GM23338 (cell line): ENCODE measurements around the gene CAPNS1. TPM values are rescaled to one million over a fixed set of nuclear protein-coding genes. Genes with fewer than 3 reads are reported as not detected.

Source experiments
- ATAC-seq: fragments of 200-7000 bp; cut with Tn5 transposase; 3 replicates; pipeline ENCODE4 v1.9.1; 2020
- DNase-seq: peaks from one replicate; pipeline ENCODE4 v3.0.0-alpha.2; 2015; ENCODE audit warnings: low spot score
- H2AFZ ChIP-seq: fragments of 200-600 bp; sonication (generic); 2 replicates; pipeline ENCODE4 v1.8.0; 2016; ENCODE audit warnings: antibody characterized with exemption, mild to moderate bottlenecking, moderate library complexity
- H3F3A ChIP-seq: fragments of 200-600 bp; sonication (generic); replicated peaks from 2 replicates; pipeline ENCODE4 v1.8.0; 2017; ENCODE audit warnings: antibody characterized with exemption, mixed run types, low read depth
- H3K27ac ChIP-seq: fragments of 200-600 bp; sonication (generic); 2 replicates; pipeline ENCODE4 v1.6.1; 2016; ENCODE audit warnings: low read depth
- H3K27me3 ChIP-seq: fragments of 200-600 bp; sonication (generic); 2 replicates; pipeline ENCODE4 v1.8.0; 2016; ENCODE audit warnings: mild to moderate bottlenecking, mixed run types, moderate library complexity; ENCODE audit not compliant: insufficient read depth
- H3K36me3 ChIP-seq: fragments of 200-600 bp; sonication (generic); 2 replicates; pipeline ENCODE4 v1.8.0; 2016; ENCODE audit warnings: mild to moderate bottlenecking; ENCODE audit not compliant: insufficient read depth
- H3K4me1 ChIP-seq: fragments of 200-600 bp; sonication (generic); 2 replicates; pipeline ENCODE4 v1.8.0; 2016; ENCODE audit warnings: mild to moderate bottlenecking, moderate library complexity; ENCODE audit not compliant: insufficient read depth
- H3K4me2 ChIP-seq: fragments of 200-600 bp; sonication (generic); 2 replicates; pipeline ENCODE4 v1.7.1; 2017; ENCODE audit warnings: mixed run types
- H3K4me3 ChIP-seq: fragments of 200-600 bp; sonication (generic); 2 replicates; pipeline ENCODE4 v1.6.1; 2016; ENCODE audit warnings: mixed run types
- H3K79me2 ChIP-seq: fragments of 200-600 bp; sonication (generic); replicated peaks from 2 replicates; pipeline ENCODE4 v1.8.0; 2017; ENCODE audit warnings: mild to moderate bottlenecking; ENCODE audit not compliant: insufficient read depth
- H3K9me2 ChIP-seq: fragments of 200-600 bp; sonication (generic); 2 replicates; pipeline ENCODE4 v1.8.0; 2017; ENCODE audit not compliant: insufficient read depth
- H4K20me1 ChIP-seq: fragments of 200-600 bp; sonication (generic); replicated peaks from 2 replicates; pipeline ENCODE4 v1.8.0; 2017; ENCODE audit warnings: mild to moderate bottlenecking; ENCODE audit not compliant: insufficient read depth
- H3K27ac Mint-ChIP-seq: 2 replicates; pipeline ENCODE4 v1.8.0; 2020; ENCODE audit warnings: inconsistent platforms, mild to moderate bottlenecking, moderate library complexity, mixed read lengths
- H3K27me3 Mint-ChIP-seq: 3 replicates; pipeline ENCODE4 v1.8.0; 2022; ENCODE audit warnings: low read depth, mild to moderate bottlenecking, moderate library complexity, mixed read lengths, inconsistent platforms; ENCODE audit not compliant: insufficient read depth, poor library complexity
- H3K36me3 Mint-ChIP-seq: 3 replicates; pipeline ENCODE4 v1.8.0; 2021; ENCODE audit warnings: low read depth, mild to moderate bottlenecking, inconsistent platforms, moderate library complexity, mixed read lengths
- H3K4me1 Mint-ChIP-seq: 3 replicates; pipeline ENCODE4 v1.8.0; 2020; ENCODE audit warnings: mild to moderate bottlenecking, inconsistent platforms, mixed read lengths
- H3K4me3 Mint-ChIP-seq: 3 replicates; pipeline ENCODE4 v1.8.0; 2021; ENCODE audit warnings: moderate library complexity, mild to moderate bottlenecking, inconsistent platforms, mixed read lengths
- H3K9me3 Mint-ChIP-seq: 3 replicates; pipeline ENCODE4 v1.8.0; 2020; ENCODE audit warnings: moderate library complexity, mild to moderate bottlenecking, inconsistent platforms, mixed read lengths
- CREB1 ChIP-seq: fragments of 250-450 bp; sonication (Bioruptor Pico); IDR thresholded peaks from 2 replicates; pipeline ENCODE4 v1.5.0; 2020; ENCODE audit warnings: low read depth, mild to moderate bottlenecking, moderate library complexity
- CTCF ChIP-seq, 2 experiments: fragments of 200-600 bp in 1 of 2; sonication (generic) in 1 of 2; conservative IDR thresholded peaks; 2 replicates each; pipeline versions ENCODE4 v1.5.1 to v1.6.1; 2016 to 2017; ENCODE audit warnings: antibody characterized with exemption in 2 of 2, low read depth in 2 of 2, mild to moderate bottlenecking in 2 of 2, moderate library complexity in 1 of 2
- JUNB ChIP-seq: IDR thresholded peaks from one replicate; pipeline ENCODE4 v1.6.1; 2016; ENCODE audit warnings: antibody characterized with exemption; ENCODE audit not compliant: unreplicated experiment
- NANOG ChIP-seq: IDR thresholded peaks from 2 replicates; pipeline ENCODE4 v1.6.1; 2016; ENCODE audit warnings: antibody characterized with exemption, borderline replicate concordance
- POLR2AphosphoS5 ChIP-seq: IDR thresholded peaks from 2 replicates; pipeline ENCODE4 v1.6.1; 2016; ENCODE audit warnings: antibody characterized with exemption, low read depth
- ZNF462 ChIP-seq: fragments of 250-450 bp; sonication (Bioruptor Pico); IDR thresholded peaks from 2 replicates; pipeline ENCODE4 v1.5.0; 2020; ENCODE audit warnings: mild to moderate bottlenecking, moderate library complexity
- polyA plus RNA-seq: library from polyadenylated mRNA; unstranded; fragments of >200 nt; fragmentation: Nextera tagmentation; extraction: Ambion mirVana; gene quantifications from 2 replicates; pipeline ENCODE4 v1.2.1, GENCODE V29; 2016
- total RNA-seq: library from RNA; depleted of rRNA; stranded (reverse); fragments of >200 nt; shearing (Covaris generic); gene quantifications from 2 replicates; pipeline ENCODE4 v1.2.3, GENCODE V29; 2014

CAPNS1 gene
- total and polyA plus RNA-seq, 2 experiments from 2014 or later, result 123 to 227 TPM

- TF ChIP-seq ZNF462 (CRISPR knock-in tag), result no peak
- no peak for TF ChIP-seq NANOG
- no peak for TF ChIP-seq JUNB
- no peak for TF ChIP-seq CTCF (conservative IDR thresholded peaks at IDR 0.05; ENCODE audit: low read depth in 2 of 2)
Measured at GRCh38 chr19:36136964-36137686, 2.7 kb upstream of the CAPNS1 start (continued).

- peak overlapping the region; percentile 79; the same call in 1 of the 2 replicates for H3K27ac ChIP-seq
- peak overlapping the region; percentile 98 for H3K4me2 ChIP-seq
- ATAC-seq (no peak), DNase-seq (no peak)
- peak overlapping the region; percentile 98 for H2AFZ ChIP-seq
- no peaks in the 10 kb centered on the region for H3K9me2 ChIP-seq
- peaks cover 12% of the 10 kb centered on the region; the same call in 1 of the 2 replicates for H3F3A ChIP-seq
- no peaks in the 10 kb centered on the region; the same call in 1 of the 2 replicates for H3K4me1 ChIP-seq
- peaks cover 23% of the 10 kb centered on the region for H3K36me3 Mint-ChIP-seq
- H3K4me1 Mint-ChIP-seq, result peaks cover 16% of the 10 kb centered on the region
- peak overlapping the region; percentile 100 for H3K4me3 Mint-ChIP-seq
- no peak overlapping the region for H3K27ac Mint-ChIP-seq
- H3K4me3 ChIP-seq, result peak overlapping the region; percentile 100
- H3K36me3 ChIP-seq, result peaks cover 12% of the 10 kb centered on the region
- peaks cover 11% of the 10 kb centered on the region for H3K27me3 Mint-ChIP-seq
- no peaks in the 10 kb centered on the region for H3K9me3 Mint-ChIP-seq
- no peaks in the 10 kb centered on the region for H3K27me3 ChIP-seq
- H3K79me2 ChIP-seq, result peaks cover 6% of the 10 kb centered on the region
- H4K20me1 ChIP-seq, result no peaks in the 10 kb centered on the region
- TF ChIP-seq NANOG, result no peak
- no peak for TF ChIP-seq ZNF462 (CRISPR knock-in tag)
- no peak for TF ChIP-seq POLR2AphosphoS5
- no peak for TF ChIP-seq CREB1
Measured at GRCh38 chr19:36139120-36139472, 770 bp upstream of the CAPNS1 start.
